Coronary artery (tissue), 2 donors: ENCODE data around the gene BCL2.
A peak's percentile ranks its signal among the peaks of the same experiment; 100 is the strongest.

Source experiments
- DNase-seq: peaks from one replicate; pipeline ENCODE4 v3.0.0-alpha.2; 2017; ENCODE audit warnings: low spot score
- H3K27ac ChIP-seq, 2 donors: fragments of 200-600 bp; sonication (generic); one replicate each; pipeline ENCODE4 v1.5.1; 2016 to 2019
- H3K4me3 ChIP-seq: fragments of 200-600 bp; sonication (generic); 2 replicates; pipeline ENCODE4 v1.5.1; 2016; ENCODE audit warnings: mild to moderate bottlenecking, moderate library complexity
- TF ChIP-seq, protein P1 (sequence below): fragments of 200-600 bp; sonication (generic); IDR thresholded peaks from one replicate; pipeline ENCODE4 v1.5.1; 2019; ENCODE audit warnings: antibody characterized with exemption

The BCL2 gene

DNA sequence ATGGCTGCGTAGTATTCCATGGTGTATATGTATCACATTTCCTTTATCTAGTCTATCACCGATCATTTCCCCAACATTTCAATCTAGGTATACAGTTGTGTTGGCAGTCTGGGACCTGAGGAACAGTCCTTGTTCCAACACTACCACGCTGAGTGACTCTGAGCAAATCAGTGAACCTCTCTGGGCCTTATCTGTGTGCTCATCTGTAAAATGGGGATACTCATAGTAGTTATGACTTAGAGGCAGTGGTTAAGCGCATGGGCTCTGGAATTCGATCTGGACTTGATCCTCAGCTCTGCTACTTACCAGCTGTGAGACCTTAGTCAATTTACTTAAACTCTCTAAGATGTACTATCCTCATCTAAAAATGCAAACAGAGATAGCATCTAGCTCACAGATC lies 85.1 kb downstream of the BCL2 start:
- Histone ChIP-seq H3K4me3 (no peak overlapping the region), H3K27ac (no peak overlapping the region)
- no peak for DNase-seq
- TF ChIP-seq, protein P1, sequence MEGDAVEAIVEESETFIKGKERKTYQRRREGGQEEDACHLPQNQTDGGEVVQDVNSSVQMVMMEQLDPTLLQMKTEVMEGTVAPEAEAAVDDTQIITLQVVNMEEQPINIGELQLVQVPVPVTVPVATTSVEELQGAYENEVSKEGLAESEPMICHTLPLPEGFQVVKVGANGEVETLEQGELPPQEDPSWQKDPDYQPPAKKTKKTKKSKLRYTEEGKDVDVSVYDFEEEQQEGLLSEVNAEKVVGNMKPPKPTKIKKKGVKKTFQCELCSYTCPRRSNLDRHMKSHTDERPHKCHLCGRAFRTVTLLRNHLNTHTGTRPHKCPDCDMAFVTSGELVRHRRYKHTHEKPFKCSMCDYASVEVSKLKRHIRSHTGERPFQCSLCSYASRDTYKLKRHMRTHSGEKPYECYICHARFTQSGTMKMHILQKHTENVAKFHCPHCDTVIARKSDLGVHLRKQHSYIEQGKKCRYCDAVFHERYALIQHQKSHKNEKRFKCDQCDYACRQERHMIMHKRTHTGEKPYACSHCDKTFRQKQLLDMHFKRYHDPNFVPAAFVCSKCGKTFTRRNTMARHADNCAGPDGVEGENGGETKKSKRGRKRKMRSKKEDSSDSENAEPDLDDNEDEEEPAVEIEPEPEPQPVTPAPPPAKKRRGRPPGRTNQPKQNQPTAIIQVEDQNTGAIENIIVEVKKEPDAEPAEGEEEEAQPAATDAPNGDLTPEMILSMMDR, result no peak

DNA sequence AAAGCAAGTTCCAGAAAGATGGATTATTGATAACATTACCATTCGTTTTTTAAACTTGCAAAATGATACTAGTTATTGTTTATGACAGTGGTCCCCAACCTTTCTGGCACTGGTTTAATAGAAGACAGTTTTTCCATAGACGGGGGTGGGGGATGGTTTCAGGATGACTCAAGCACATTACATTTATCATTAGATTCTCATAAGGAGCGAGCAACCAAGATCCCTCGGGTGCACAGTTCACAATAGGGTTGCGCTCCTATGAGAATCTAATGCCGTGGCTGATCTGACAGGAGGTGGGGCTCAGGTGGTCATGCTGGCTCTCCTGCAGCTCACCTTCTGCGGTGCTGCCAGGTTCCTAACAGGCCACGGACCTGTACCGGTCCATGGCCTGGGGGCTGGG lies 86.2 kb downstream of the BCL2 start:
- peak overlapping the region in 1 of 2 donors; percentile 13 for H3K27ac ChIP-seq
- TF ChIP-seq, protein P1, result no peak
- no peak overlapping the region for H3K4me3 ChIP-seq
- no peak for DNase-seq

DNA sequence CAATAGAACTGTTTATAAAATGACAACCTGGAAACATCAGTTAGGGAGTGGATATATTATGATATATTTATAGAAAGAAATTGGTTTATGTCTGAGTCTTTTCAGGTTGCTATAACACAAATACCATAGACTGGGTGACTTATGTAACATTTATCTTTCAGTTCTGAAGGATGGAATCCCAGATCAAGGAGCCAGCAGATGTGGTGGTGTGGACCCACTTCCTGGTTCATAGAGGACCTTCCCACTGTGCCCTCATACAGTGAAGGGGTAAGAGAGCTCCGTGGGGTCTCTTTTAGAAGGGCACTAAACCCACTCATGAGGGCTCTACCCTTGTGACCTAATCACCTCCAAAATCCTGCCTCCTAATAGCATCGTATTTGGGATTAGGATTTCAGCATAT lies 86.7 kb downstream of the BCL2 start:
- DNase-seq, result no peak
- no peak overlapping the region for H3K27ac ChIP-seq
- TF ChIP-seq, protein P1, result no peak
- H3K4me3 ChIP-seq, result no peak overlapping the region

DNA sequence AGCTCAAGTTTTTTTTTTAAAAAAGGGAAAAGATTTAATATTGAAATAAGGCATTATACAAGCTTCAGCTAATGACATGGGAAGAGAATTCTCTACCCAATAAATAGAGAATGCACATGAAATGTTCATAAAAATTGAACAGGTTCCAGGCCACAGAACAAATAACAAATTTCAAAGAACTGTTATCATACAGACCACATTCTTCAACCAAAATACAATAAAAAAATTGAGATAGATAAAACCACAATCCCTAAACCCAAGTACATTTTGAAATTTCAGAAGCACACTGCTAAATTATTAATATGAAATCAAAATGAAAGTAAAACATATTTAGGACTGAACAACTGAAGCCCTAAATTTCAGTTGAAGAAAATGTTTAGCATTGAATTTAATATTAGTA lies 89.6 kb downstream of the BCL2 start:
- Histone ChIP-seq H3K4me3 (no peak overlapping the region), H3K27ac (no peak overlapping the region)
- TF ChIP-seq, protein P1, result no peak
- DNase-seq, result no peak

DNA sequence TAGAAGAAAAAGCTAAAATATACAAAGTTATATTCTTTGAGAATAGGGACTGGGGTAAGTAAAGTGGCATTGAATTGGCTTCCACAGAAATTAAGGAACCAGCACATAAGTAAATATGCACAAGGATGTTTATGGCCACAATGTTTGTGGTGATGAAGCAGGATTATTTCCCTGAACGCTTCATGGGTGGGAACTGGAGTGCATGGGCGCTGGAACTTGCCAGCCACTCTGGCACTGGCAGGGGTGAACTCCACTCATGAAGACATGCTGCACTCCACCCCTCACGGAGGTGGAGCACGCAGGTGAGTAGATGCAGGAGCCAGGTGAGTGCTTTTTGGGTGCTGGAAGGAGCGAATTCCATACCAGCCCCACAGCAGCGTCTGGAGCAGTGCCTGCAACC lies 94.1 kb downstream of the BCL2 start:
- TF ChIP-seq, protein P1, result no peak
- Histone ChIP-seq H3K27ac (no peak overlapping the region), H3K4me3 (no peak overlapping the region)
- no peak for DNase-seq

DNA sequence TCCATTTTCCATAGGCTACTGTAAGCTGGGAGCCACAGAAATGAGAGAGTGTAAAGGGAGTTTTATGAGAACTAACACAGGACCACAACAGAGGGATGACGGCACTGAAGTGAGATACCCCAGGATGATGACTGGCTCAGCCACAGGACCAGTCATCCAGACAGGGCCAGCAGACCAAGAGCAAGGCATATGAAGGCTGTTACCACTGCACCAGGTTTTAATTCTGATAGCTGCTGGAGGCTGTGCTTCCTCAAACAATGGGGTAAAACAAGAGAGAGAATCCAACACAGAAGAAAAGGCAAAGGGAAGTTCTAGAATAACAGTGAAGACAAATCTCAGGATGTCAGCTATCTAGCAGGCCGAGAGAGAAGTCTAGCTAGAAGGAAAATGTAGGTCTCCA lies 94.9 kb downstream of the BCL2 start:
- Histone ChIP-seq H3K4me3 (no peak overlapping the region), H3K27ac (no peak overlapping the region)
- no peak for DNase-seq
- TF ChIP-seq, protein P1, result no peak

DNA sequence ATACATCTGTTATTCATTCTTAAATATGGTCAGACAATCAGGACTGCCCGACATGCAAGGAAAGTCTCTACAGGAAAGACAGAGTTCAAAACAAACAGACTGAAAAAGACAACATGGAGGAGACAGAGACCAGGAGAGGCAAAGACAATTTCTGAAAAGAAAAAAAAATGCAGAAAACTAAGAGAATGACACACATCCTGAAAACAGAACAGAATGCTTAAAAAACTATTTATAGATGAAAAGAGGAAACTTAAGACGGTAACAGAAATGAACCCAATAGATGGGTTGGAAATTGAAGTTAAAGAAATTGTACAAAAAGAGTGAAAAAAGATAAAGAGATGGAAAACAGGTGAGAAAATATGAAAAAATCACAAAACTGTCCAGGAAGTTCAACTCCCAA lies 95.7 kb downstream of the BCL2 start:
- no peak for DNase-seq
- no peak overlapping the region for H3K4me3 ChIP-seq
- H3K27ac ChIP-seq, result no peak overlapping the region
- TF ChIP-seq, protein P1, result no peak
